KG1 (cell line): ENCODE measurements around the gene DYSF.

Experiments used
- DNase-seq: peaks from one replicate; lab custom pipeline; 2025; lab: John Stamatoyannopoulos, UW

DYSF gene

GRCh38 chr2:71530211-71530610, 76.8 kb downstream of the DYSF start:
- DNase-seq: no peak

- no peak for DNase-seq
These were observed 77.4 kb downstream of the DYSF start for GRCh38 chr2:71530641-71531332.

GRCh38 chr2:71531522-71532047, 78.2 kb downstream of the DYSF start:
- DNase-seq: no peak

GRCh38 chr2:71532327-71532726, 79.0 kb downstream of the DYSF start:
- no peak for DNase-seq

- DNase-seq: no peak
These were observed 80.8 kb downstream of the DYSF start for GRCh38 chr2:71534201-71534600.

- no peak for DNase-seq
These were observed 81.5 kb downstream of the DYSF start for GRCh38 chr2:71534826-71535225.

- DNase-seq: no peak
These were observed 82.2 kb downstream of the DYSF start for GRCh38 chr2:71535526-71535925.

GRCh38 chr2:71536226-71536671, 82.9 kb downstream of the DYSF start:
- no peak for DNase-seq

- no peak for DNase-seq
These were observed 84.9 kb downstream of the DYSF start for GRCh38 chr2:71538241-71538640.

- DNase-seq: no peak
These were observed 85.4 kb downstream of the DYSF start for GRCh38 chr2:71538656-71539265.

GRCh38 chr2:71540818-71541217, 87.5 kb downstream of the DYSF start:
- DNase-seq: no peak

- no peak for DNase-seq
These were observed 91.7 kb downstream of the DYSF start for GRCh38 chr2:71544919-71545571.

- peak; percentile 18 for DNase-seq
These were observed 92.4 kb downstream of the DYSF start for GRCh38 chr2:71545572-71546274.

GRCh38 chr2:71546275-71546638, 92.9 kb downstream of the DYSF start:
- no peak for DNase-seq

GRCh38 chr2:71546777-71547281, 93.5 kb downstream of the DYSF start:
- no peak for DNase-seq

- DNase-seq: no peak
These were observed 94.4 kb downstream of the DYSF start for GRCh38 chr2:71547616-71548285.

- DNase-seq: no peak
These were observed 95.5 kb downstream of the DYSF start for GRCh38 chr2:71548646-71549425.

GRCh38 chr2:71550801-71551630, 97.7 kb downstream of the DYSF start:
- DNase-seq: no peak

GRCh38 chr2:71551631-71551915, 98.2 kb downstream of the DYSF start:
- DNase-seq: no peak

- DNase-seq: no peak
These were observed 99.0 kb downstream of the DYSF start for GRCh38 chr2:71552356-71552755.
